HFFc6 (cell line): ENCODE measurements around the gene SSX5. TPM values are rescaled to one million over a fixed set of nuclear protein-coding genes. Genes with fewer than 3 reads are reported as not detected.
"Not testable (repeated sequence)": the region's sequence is repeated elsewhere in the genome, so short reads cannot be mapped to it uniquely, and the experiment has no call there.

Experiments used
- DNase-seq: peaks from one replicate; pipeline ENCODE4 v3.0.0-alpha.2; 2018
- H3K27ac Mint-ChIP-seq: 2 replicates; pipeline ENCODE4 v1.8.0; 2020; ENCODE audit warnings: mild to moderate bottlenecking, mixed read lengths
- H3K27me3 Mint-ChIP-seq: 2 replicates; pipeline ENCODE4 v1.8.0; 2021; ENCODE audit warnings: mild to moderate bottlenecking, moderate library complexity, mixed read lengths; ENCODE audit not compliant: insufficient read depth
- H3K36me3 Mint-ChIP-seq: 2 replicates; pipeline ENCODE4 v1.8.0; 2021; ENCODE audit warnings: low read depth, mixed read lengths
- H3K4me1 Mint-ChIP-seq: 2 replicates; pipeline ENCODE4 v1.8.0; 2020; ENCODE audit warnings: low read depth, mixed read lengths
- H3K4me3 Mint-ChIP-seq: 2 replicates; pipeline ENCODE4 v1.8.0; 2020; ENCODE audit warnings: mild to moderate bottlenecking, moderate library complexity, mixed read lengths
- H3K9me3 Mint-ChIP-seq: 2 replicates; pipeline ENCODE4 v1.8.0; 2020; ENCODE audit warnings: mild to moderate bottlenecking, mixed read lengths
- CTCF ChIP-seq: fragments of 200-600 bp; sonication (generic); IDR thresholded peaks from 2 replicates; pipeline ENCODE4 v1.5.0; 2021; ENCODE audit warnings: antibody characterized with exemption, mild to moderate bottlenecking
- long read RNA-seq: library from polyadenylated mRNA; unstranded; transcript quantifications from one replicate; pipeline ENCODE4 v2.0.0, GENCODE V29; 2019
- total RNA-seq, 6 experiments: library from RNA; stranded (reverse); fragmentation: NEBNext Ultra II Directional; extraction: Animal tissue kit (Norgen Biotek cat#: 25700); gene quantifications; 2 replicates in 1 of 6; 3 replicates in 5 of 6; pipeline ENCODE4 v1.2.3, GENCODE V29; 2021

Gene SSX5, protein sequence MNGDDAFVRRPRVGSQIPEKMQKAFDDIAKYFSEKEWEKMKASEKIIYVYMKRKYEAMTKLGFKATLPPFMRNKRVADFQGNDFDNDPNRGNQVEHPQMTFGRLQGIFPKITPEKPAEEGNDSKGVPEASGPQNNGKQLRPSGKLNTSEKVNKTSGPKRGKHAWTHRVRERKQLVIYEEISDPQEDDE
- not detected for total RNA-seq
- long read RNA-seq = 0 reads

- peaks cover 5% of the 10 kb centered on the region for H3K27me3 Mint-ChIP-seq
- H3K27ac Mint-ChIP-seq = no peak within 1 kb of the TSS
- no peak within 1 kb of the TSS for H3K4me3 Mint-ChIP-seq
- no peaks in the 10 kb centered on the region for H3K9me3 Mint-ChIP-seq
- H3K4me1 Mint-ChIP-seq = no peaks in the 10 kb centered on the region
- no peak for TF ChIP-seq CTCF
- H3K36me3 Mint-ChIP-seq = no peaks in the 10 kb centered on the region
- no peak for DNase-seq
Observed at GRCh38 chrX:48196745-48197201, at the start of gene SSX5. Gene SSX5 (minus strand): TSS chrX:48196795. CDS start chrX:48195358, 1,437 bp downstream.

DNA sequence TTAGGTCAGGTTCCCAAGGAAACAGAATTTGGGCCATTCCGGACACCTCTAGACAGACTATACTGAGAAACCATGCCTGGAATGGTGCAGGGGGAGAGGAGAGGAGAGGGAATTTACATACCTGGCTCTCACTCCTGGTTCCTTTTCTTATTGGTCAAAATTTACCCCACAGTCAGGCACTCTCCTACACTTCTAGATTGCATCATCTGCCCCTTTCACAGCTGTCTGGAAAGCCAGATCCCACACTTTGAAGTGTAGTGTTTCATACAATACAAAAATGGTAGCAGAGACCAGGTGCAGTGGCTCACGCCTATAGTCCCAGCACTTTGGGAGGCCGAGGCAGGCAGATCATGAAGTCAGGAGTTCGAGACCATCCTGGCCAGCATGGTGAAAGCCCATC is 27.6 kb upstream of the SSX5 start:
- not testable (repeated sequence) for H3K4me3 Mint-ChIP-seq, H3K27ac Mint-ChIP-seq, DNase-seq, H3K36me3 Mint-ChIP-seq, H3K27me3 Mint-ChIP-seq, H3K9me3 Mint-ChIP-seq, H3K4me1 Mint-ChIP-seq

GRCh38 chrX:48214341-48214740 is 17.7 kb upstream of the SSX5 start:
- not testable (repeated sequence) for DNase-seq, H3K27me3 Mint-ChIP-seq, H3K36me3 Mint-ChIP-seq, H3K4me3 Mint-ChIP-seq, H3K9me3 Mint-ChIP-seq, H3K4me1 Mint-ChIP-seq, H3K27ac Mint-ChIP-seq

DNA sequence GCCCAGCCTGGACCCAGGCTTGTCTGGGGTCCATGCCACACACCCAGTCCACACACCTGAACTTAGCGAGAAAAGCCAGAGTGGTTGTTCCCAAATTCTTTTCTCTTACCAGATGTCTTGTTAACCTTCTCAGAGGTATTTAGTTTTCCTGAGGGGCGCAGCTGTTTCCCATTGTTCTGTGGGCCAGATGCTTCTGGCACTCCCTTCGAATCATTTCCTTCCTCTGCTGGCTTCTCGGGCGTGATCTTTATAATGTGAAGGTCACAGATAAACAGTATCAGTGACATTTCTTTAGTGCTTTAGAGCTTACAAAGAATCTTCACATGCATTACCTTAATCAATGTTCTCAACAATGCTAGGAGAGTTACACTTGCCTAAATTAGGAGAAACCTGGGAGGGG is 6.6 kb downstream of the SSX5 start:
- H3K27me3 Mint-ChIP-seq, H3K4me3 Mint-ChIP-seq, H3K27ac Mint-ChIP-seq, H3K9me3 Mint-ChIP-seq, DNase-seq, H3K4me1 Mint-ChIP-seq, H3K36me3 Mint-ChIP-seq: not testable (repeated sequence)

DNA sequence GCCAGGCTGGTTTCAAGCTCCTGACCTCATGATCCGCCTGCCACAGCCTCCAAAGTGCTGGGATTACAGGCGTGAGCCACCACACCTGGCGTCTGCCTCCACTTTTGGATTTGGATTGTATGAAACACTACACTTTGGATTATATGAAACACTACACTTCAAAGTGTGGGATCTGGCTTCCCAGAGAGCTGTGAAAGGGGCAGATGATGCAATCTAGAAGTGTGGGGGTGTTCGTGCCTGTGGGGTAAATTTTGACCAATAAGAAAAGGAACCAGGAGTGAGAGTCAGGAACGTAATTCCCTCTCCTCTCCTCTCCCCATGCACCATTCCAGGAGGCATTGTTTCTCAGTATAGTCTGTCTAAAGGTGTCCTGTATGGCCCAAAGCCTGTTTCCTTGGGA is 14.7 kb downstream of the SSX5 start:
- H3K9me3 Mint-ChIP-seq, H3K4me1 Mint-ChIP-seq, H3K4me3 Mint-ChIP-seq, H3K36me3 Mint-ChIP-seq, H3K27ac Mint-ChIP-seq, DNase-seq, H3K27me3 Mint-ChIP-seq: not testable (repeated sequence)

GRCh38 chrX:48180811-48181210 is 15.8 kb downstream of the SSX5 start:
- Mint-ChIP-seq H3K4me1 (no peaks in the 10 kb centered on the region), H3K9me3 (no peaks in the 10 kb centered on the region), H3K27ac (no peak overlapping the region), H3K4me3 (no peak overlapping the region), H3K36me3 (no peaks in the 10 kb centered on the region), H3K27me3 (peaks cover 4% of the 10 kb centered on the region; the same call in 1 of the 2 replicates)
- TF ChIP-seq CTCF = no peak
- no peak for DNase-seq

DNA sequence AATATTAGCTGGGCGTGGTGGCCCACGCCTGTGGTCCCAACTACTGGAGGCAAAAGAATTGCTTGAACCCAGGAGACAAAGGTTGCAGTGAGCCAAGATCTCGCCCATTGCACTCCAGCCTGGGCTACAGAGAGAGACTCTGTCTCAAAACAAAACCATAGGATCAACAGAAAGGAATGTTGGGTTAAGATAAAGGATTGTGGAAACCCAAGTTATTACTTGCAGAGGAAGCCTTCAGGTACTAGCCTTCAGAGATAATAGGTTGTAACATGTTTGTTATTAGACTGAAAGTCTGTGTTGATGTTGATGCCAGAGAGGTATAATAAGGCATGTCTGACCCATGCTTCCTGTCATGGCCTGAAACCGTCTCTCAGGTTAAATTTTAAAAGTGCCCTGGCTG is 16.9 kb downstream of the SSX5 start:
- Mint-ChIP-seq H3K4me1 (no peaks in the 10 kb centered on the region), H3K27ac (no peak overlapping the region), H3K9me3 (no peaks in the 10 kb centered on the region), H3K27me3 (peaks cover 2% of the 10 kb centered on the region; the same call in 1 of the 2 replicates), H3K36me3 (no peaks in the 10 kb centered on the region), H3K4me3 (no peak overlapping the region)
- TF ChIP-seq CTCF = no peak
- DNase-seq = no peak

- not testable (repeated sequence) for H3K36me3 Mint-ChIP-seq, H3K4me1 Mint-ChIP-seq, H3K4me3 Mint-ChIP-seq, H3K27ac Mint-ChIP-seq, H3K27me3 Mint-ChIP-seq, H3K9me3 Mint-ChIP-seq, DNase-seq
Observed at GRCh38 chrX:48166322-48166721, 30.3 kb downstream of the SSX5 start.
